ENCODE measurements around the gene C1QTNF3. TPM values are rescaled to one million over a fixed set of nuclear protein-coding genes. Genes with fewer than 3 reads are reported as not detected.

C1QTNF3 gene
- total and polyA plus RNA-seq, 2 experiments from 2014 or later, result 1.7 to 2.0 TPM

GRCh38 chr5:34040472-34040871 is 2.5 kb downstream of the C1QTNF3 start (continued):
- TF ChIP-seq, protein P1, sequence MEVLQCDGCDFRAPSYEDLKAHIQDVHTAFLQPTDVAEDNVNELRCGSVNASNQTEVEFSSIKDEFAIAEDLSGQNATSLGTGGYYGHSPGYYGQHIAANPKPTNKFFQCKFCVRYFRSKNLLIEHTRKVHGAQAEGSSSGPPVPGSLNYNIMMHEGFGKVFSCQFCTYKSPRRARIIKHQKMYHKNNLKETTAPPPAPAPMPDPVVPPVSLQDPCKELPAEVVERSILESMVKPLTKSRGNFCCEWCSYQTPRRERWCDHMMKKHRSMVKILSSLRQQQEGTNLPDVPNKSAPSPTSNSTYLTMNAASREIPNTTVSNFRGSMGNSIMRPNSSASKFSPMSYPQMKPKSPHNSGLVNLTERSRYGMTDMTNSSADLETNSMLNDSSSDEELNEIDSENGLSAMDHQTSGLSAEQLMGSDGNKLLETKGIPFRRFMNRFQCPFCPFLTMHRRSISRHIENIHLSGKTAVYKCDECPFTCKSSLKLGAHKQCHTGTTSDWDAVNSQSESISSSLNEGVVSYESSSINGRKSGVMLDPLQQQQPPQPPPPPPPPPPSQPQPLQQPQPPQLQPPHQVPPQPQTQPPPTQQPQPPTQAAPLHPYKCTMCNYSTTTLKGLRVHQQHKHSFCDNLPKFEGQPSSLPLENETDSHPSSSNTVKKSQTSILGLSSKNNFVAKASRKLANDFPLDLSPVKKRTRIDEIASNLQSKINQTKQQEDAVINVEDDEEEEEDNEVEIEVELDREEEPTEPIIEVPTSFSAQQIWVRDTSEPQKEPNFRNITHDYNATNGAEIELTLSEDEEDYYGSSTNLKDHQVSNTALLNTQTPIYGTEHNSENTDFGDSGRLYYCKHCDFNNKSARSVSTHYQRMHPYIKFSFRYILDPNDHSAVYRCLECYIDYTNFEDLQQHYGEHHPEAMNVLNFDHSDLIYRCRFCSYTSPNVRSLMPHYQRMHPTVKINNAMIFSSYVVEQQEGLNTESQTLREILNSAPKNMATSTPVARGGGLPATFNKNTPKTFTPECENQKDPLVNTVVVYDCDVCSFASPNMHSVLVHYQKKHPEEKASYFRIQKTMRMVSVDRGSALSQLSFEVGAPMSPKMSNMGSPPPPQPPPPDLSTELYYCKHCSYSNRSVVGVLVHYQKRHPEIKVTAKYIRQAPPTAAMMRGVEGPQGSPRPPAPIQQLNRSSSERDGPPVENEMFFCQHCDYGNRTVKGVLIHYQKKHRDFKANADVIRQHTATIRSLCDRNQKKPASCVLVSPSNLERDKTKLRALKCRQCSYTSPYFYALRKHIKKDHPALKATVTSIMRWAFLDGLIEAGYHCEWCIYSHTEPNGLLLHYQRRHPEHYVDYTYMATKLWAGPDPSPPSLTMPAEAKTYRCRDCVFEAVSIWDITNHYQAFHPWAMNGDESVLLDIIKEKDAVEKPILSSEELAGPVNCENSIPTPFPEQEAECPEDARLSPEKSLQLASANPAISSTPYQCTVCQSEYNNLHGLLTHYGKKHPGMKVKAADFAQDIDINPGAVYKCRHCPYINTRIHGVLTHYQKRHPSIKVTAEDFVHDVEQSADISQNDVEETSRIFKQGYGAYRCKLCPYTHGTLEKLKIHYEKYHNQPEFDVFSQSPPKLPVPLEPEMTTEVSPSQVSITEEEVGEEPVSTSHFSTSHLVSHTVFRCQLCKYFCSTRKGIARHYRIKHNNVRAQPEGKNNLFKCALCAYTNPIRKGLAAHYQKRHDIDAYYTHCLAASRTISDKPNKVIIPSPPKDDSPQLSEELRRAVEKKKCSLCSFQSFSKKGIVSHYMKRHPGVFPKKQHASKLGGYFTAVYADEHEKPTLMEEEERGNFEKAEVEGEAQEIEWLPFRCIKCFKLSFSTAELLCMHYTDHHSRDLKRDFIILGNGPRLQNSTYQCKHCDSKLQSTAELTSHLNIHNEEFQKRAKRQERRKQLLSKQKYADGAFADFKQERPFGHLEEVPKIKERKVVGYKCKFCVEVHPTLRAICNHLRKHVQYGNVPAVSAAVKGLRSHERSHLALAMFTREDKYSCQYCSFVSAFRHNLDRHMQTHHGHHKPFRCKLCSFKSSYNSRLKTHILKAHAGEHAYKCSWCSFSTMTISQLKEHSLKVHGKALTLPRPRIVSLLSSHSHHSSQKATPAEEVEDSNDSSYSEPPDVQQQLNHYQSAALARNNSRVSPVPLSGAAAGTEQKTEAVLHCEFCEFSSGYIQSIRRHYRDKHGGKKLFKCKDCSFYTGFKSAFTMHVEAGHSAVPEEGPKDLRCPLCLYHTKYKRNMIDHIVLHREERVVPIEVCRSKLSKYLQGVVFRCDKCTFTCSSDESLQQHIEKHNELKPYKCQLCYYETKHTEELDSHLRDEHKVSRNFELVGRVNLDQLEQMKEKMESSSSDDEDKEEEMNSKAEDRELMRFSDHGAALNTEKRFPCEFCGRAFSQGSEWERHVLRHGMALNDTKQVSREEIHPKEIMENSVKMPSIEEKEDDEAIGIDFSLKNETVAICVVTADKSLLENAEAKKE (CRISPR knock-in tag; IDR thresholded peaks at IDR 0.05), result no peak
- TF ChIP-seq CTCF (conservative IDR thresholded peaks at IDR 0.05; ENCODE audit: low read depth in 2 of 2) (no peak), REST (IDR thresholded peaks at IDR 0.05; ENCODE audit: unreplicated experiment) (no peak), ZNF331 (CRISPR knock-in tag; IDR thresholded peaks at IDR 0.05; ENCODE audit: low read depth) (no peak), JUNB (IDR thresholded peaks at IDR 0.05; ENCODE audit: unreplicated experiment) (no peak), EZH2phosphoT487 (IDR thresholded peaks at IDR 0.05; ENCODE audit: unreplicated experiment) (no peak), EZH2 (IDR thresholded peaks at IDR 0.05; ENCODE audit: low read depth, unreplicated experiment) (no peak)
- TF ChIP-seq, protein P2, sequence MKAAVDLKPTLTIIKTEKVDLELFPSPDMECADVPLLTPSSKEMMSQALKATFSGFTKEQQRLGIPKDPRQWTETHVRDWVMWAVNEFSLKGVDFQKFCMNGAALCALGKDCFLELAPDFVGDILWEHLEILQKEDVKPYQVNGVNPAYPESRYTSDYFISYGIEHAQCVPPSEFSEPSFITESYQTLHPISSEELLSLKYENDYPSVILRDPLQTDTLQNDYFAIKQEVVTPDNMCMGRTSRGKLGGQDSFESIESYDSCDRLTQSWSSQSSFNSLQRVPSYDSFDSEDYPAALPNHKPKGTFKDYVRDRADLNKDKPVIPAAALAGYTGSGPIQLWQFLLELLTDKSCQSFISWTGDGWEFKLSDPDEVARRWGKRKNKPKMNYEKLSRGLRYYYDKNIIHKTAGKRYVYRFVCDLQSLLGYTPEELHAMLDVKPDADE (IDR thresholded peaks at IDR 0.05), result no peak

Data from GM23338 (cell line).